Lower leg skin (tissue), 3 donors: ENCODE measurements around the gene SH3RF3.

ENCODE experiments used
- CTCF ChIP-seq, 3 donors: fragments of 450-650 bp; IDR thresholded peaks; one replicate each; pipeline ENCODE4 v1.5.1; 2016; ENCODE audit warnings: antibody characterized with exemption in 3 of 3, mild to moderate bottlenecking in 3 of 3, moderate library complexity in 2 of 3
- POLR2A ChIP-seq, 2 donors: fragments of 450-650 bp; IDR thresholded peaks; one replicate each; pipeline ENCODE4 v1.6.1; 2016 to 2017; ENCODE audit warnings: antibody characterized with exemption in 2 of 2, mild to moderate bottlenecking in 1 of 2, moderate library complexity in 1 of 2

DNA sequence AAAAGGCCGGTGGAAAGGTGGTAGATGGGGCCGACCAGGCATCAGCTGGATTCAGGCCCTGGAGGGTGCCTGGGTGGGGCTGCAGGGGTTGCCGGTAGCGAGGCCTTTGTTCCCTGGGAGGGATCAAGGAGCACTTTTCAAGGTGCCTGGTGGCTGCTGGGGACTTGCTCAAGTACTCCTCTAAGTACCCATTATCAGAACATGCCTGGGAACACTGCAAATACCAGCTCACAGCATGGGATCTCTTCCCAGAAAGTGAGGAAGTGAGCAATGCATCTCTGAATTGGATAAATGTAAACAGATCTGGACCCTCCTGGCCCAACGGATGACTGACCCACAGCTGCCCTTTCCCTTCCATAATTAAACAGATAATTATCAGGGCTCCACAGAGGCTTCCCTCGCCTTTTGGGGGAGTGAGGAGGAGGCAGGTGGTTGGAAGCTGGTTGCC, 210.5 kb downstream of the SH3RF3 start:
- TF ChIP-seq POLR2A (IDR thresholded peaks at IDR 0.05) (no peak), CTCF (IDR thresholded peaks at IDR 0.05) (no peak)
